HG03280 (cell line): Measurements from ENCODE around the gene BCL6.
A peak's percentile ranks its signal among the peaks of the same experiment; 100 is the strongest.
"Not testable (repeated sequence)": the region's sequence is repeated elsewhere in the genome, so short reads cannot be mapped to it uniquely, and the experiment has no call there.

Experiments
- ATAC-seq: cut with Tn5 transposase; IDR thresholded peaks from one replicate; pipeline ENCODE4 v1.9.1; 2021; ENCODE audit warnings: mild to moderate bottlenecking, moderate library complexity; ENCODE audit not compliant: unreplicated experiment

Gene BCL6

GRCh38 chr3:187717572-187717971 lies 27.7 kb downstream of the BCL6 start:
- ATAC-seq: no peak

GRCh38 chr3:187714404-187714979 lies 30.8 kb downstream of the BCL6 start:
- peak; percentile 85 for ATAC-seq

- no peak for ATAC-seq
Measured at GRCh38 chr3:187713504-187713903, 31.8 kb downstream of the BCL6 start.

GRCh38 chr3:187709155-187709554 lies 36.1 kb downstream of the BCL6 start:
- ATAC-seq: no peak

- ATAC-seq: no peak
Measured at GRCh38 chr3:187708696-187709095, 36.6 kb downstream of the BCL6 start.

GRCh38 chr3:187706971-187707370 lies 38.3 kb downstream of the BCL6 start:
- ATAC-seq: no peak

- no peak for ATAC-seq
Measured at GRCh38 chr3:187705164-187705563, 40.1 kb downstream of the BCL6 start.

GRCh38 chr3:187702507-187703033 lies 42.7 kb downstream of the BCL6 start, which contains the start of gene RTP2:
Gene RTP2 (minus strand): TSS chr3:187702557. CDS start chr3:187702128, 429 bp downstream.
- ATAC-seq: no peak

- no peak for ATAC-seq
Measured at GRCh38 chr3:187700249-187700648, 45.0 kb downstream of the BCL6 start.

GRCh38 chr3:187698499-187699399 lies 46.5 kb downstream of the BCL6 start:
- ATAC-seq: no peak

GRCh38 chr3:187696021-187696420 lies 49.2 kb downstream of the BCL6 start:
- no peak for ATAC-seq

GRCh38 chr3:187695449-187695848 lies 49.8 kb downstream of the BCL6 start:
- ATAC-seq: no peak

- ATAC-seq: no peak
Measured at GRCh38 chr3:187694801-187695200, 50.5 kb downstream of the BCL6 start.

GRCh38 chr3:187693431-187693830 lies 51.8 kb downstream of the BCL6 start:
- no peak for ATAC-seq

- no peak for ATAC-seq
Measured at GRCh38 chr3:187689984-187690383, 55.3 kb downstream of the BCL6 start.

GRCh38 chr3:187686621-187687273 lies 58.5 kb downstream of the BCL6 start:
- no peak for ATAC-seq

GRCh38 chr3:187685948-187686347 lies 59.3 kb downstream of the BCL6 start:
- ATAC-seq: no peak

GRCh38 chr3:187684880-187685279 lies 60.4 kb downstream of the BCL6 start:
- no peak for ATAC-seq

GRCh38 chr3:187684444-187684843 lies 60.8 kb downstream of the BCL6 start:
- ATAC-seq: no peak

GRCh38 chr3:187681756-187682155 lies 63.5 kb downstream of the BCL6 start:
- ATAC-seq: not testable (repeated sequence)

- peak; percentile 76 for ATAC-seq
Measured at GRCh38 chr3:187679638-187680396, 65.5 kb downstream of the BCL6 start.
